Thymus (tissue), 11 donors: Measurements from ENCODE around the gene SPOCK1. TPM values are rescaled to one million over a fixed set of nuclear protein-coding genes. Genes with fewer than 3 reads are reported as not detected.

Source experiments
- DNase-seq, 9 donors: peaks; one replicate each; pipeline ENCODE4 v3.0.0-alpha.2; 2013; ENCODE audit warnings: low spot score in 9 of 9, low read depth in 6 of 9, missing footprints in 1 of 9
- H3K27ac ChIP-seq, 2 donors: one replicate each; pipeline ENCODE4 v1.5.1; 2013; ENCODE audit warnings: control low read depth in 1 of 2, low read depth in 1 of 2, low read length in 1 of 2, mild to moderate bottlenecking in 1 of 2, moderate library complexity in 1 of 2
- H3K27me3 ChIP-seq, 2 donors: one replicate each; pipeline ENCODE4 v1.5.1; 2013; ENCODE audit warnings: low read length in 1 of 2; ENCODE audit not compliant: control insufficient read depth in 2 of 2, insufficient read depth in 1 of 2
- H3K36me3 ChIP-seq, 2 donors: one replicate each; pipeline ENCODE4 v1.5.1; 2013; ENCODE audit warnings: low read length in 1 of 2, mild to moderate bottlenecking in 1 of 2, moderate library complexity in 1 of 2; ENCODE audit not compliant: control insufficient read depth in 2 of 2, insufficient read depth in 2 of 2
- H3K4me1 ChIP-seq, 2 donors: one replicate each; pipeline ENCODE4 v1.5.1; 2013; ENCODE audit warnings: low read length in 2 of 2; ENCODE audit not compliant: control insufficient read depth in 2 of 2, insufficient read depth in 2 of 2
- H3K4me3 ChIP-seq, 2 donors: one replicate each; pipeline ENCODE4 v1.5.1; 2013; ENCODE audit warnings: low read length in 2 of 2, control low read depth in 1 of 2, mild to moderate bottlenecking in 1 of 2
- H3K9me3 ChIP-seq, 2 donors: one replicate each; pipeline ENCODE4 v1.5.1; 2013; ENCODE audit warnings: low read length in 1 of 2, mild to moderate bottlenecking in 1 of 2; ENCODE audit not compliant: control insufficient read depth in 2 of 2, insufficient read depth in 1 of 2
- WGBS: extraction: QIAGEN DNeasy Blood & Tissue Kit; methylation state at CpG from one replicate; pipeline ENCODE4 v1.1.7; 2013; 5-methylcytosine and 5-hydroxymethylcytosine counted together
- polyA plus RNA-seq: library from polyadenylated mRNA; stranded (reverse); fragments of 200-250 nt; gene quantifications from one replicate; pipeline ENCODE4 v1.2.3, GENCODE V29; 2013
- total RNA-seq: library from RNA; stranded (reverse); fragments of 120-200 nt; gene quantifications from one replicate; pipeline ENCODE4 v1.2.4, GENCODE V29; 2013
- donor health status: healthy.

Gene SPOCK1
- total and polyA plus RNA-seq, 2 donors: 3.7 to 8.6 TPM

DNA sequence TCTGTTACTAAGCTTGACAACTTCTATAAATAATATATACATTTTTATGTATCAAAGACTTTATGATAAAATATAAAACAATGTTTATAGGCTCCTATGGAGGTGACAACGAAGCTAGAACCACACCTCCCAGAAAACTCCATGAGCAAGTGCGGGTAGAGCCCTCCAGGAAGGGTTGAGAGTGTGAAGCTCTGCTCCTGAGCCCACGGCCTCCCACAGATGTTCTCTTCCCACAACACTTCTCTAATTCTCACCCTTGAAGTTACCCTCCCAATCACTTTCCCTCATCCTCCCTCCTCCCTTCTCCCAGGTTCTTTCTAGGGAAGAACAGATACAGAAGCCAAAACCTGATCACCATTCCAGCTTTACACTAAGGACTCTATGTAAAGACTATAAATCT, 427.6 kb downstream of the SPOCK1 start:
- Histone ChIP-seq H3K36me3 (no peaks in the 10 kb centered on the region), H3K4me3 (no peak overlapping the region), H3K27ac (no peak overlapping the region), H3K4me1 (no peaks in the 10 kb centered on the region), H3K27me3 (no peaks in the 10 kb centered on the region), H3K9me3 (no peaks in the 10 kb centered on the region)
- no peak for DNase-seq
- 79% methylated on average over 3 of the region's 3 CpGs for whole genome bisulfite sequencing

DNA sequence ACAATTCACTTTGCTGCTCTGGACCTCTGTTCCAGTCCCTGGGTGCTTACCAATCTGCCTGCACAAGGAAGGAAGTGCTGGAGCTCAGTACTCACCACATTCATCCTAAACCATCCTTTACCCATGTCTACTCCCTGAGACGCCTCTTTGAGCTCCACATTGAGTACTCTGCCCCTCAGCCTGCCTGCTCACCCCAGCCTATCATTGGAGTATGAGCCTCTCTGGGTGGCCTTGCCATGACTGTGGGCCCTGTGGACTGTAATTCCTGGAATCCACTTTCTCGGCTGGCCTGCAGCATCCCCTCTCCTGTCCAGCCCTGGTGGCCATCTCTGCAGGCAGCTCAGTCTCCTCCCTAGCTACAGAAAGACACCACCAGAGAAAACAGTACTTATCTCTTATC, 428.6 kb downstream of the SPOCK1 start:
- 96% methylated on average over 2 of the region's 2 CpGs for WGBS
- Histone ChIP-seq H3K36me3 (no peaks in the 10 kb centered on the region), H3K27ac (no peak overlapping the region), H3K4me3 (no peak overlapping the region), H3K4me1 (no peaks in the 10 kb centered on the region), H3K9me3 (no peaks in the 10 kb centered on the region), H3K27me3 (no peaks in the 10 kb centered on the region)
- DNase-seq: no peak

GRCh38 chr5:137069358-137069757, 429.8 kb downstream of the SPOCK1 start:
- no peaks in the 10 kb centered on the region for H3K36me3 ChIP-seq
- no peaks in the 10 kb centered on the region for H3K9me3 ChIP-seq
- 93% methylated on average over 12 of the region's 12 CpGs for WGBS
- no peak overlapping the region for H3K4me3 ChIP-seq
- no peaks in the 10 kb centered on the region for H3K27me3 ChIP-seq
- no peak for DNase-seq
- H3K27ac ChIP-seq: no peak overlapping the region
- H3K4me1 ChIP-seq: no peaks in the 10 kb centered on the region

GRCh38 chr5:137061382-137061781, 437.7 kb downstream of the SPOCK1 start:
- no peaks in the 10 kb centered on the region for H3K9me3 ChIP-seq
- WGBS: 9% methylated on average over 4 of the region's 4 CpGs
- H3K4me1 ChIP-seq: no peaks in the 10 kb centered on the region
- no peak for DNase-seq
- no peaks in the 10 kb centered on the region for H3K27me3 ChIP-seq
- no peaks in the 10 kb centered on the region for H3K36me3 ChIP-seq
- no peak overlapping the region for H3K4me3 ChIP-seq
- no peak overlapping the region for H3K27ac ChIP-seq

GRCh38 chr5:137058089-137058488, 441.0 kb downstream of the SPOCK1 start:
- Histone ChIP-seq H3K36me3 (no peaks in the 10 kb centered on the region), H3K27me3 (no peaks in the 10 kb centered on the region), H3K27ac (no peak overlapping the region), H3K4me1 (no peaks in the 10 kb centered on the region), H3K9me3 (peaks cover 0 to 1% of the 10 kb centered on the region in 2 donors), H3K4me3 (no peak overlapping the region)
- 96% methylated on average over 4 of the region's 4 CpGs for WGBS
- DNase-seq: no peak

GRCh38 chr5:137056676-137057075, 442.4 kb downstream of the SPOCK1 start:
- WGBS: 93% methylated on average over 2 of the region's 2 CpGs
- Histone ChIP-seq H3K36me3 (no peaks in the 10 kb centered on the region), H3K27ac (no peak overlapping the region), H3K27me3 (no peaks in the 10 kb centered on the region), H3K4me1 (no peaks in the 10 kb centered on the region), H3K4me3 (no peak overlapping the region), H3K9me3 (peaks cover 0 to 1% of the 10 kb centered on the region in 2 donors)
- no peak for DNase-seq

- no peak overlapping the region for H3K4me3 ChIP-seq
- H3K36me3 ChIP-seq: no peaks in the 10 kb centered on the region
- DNase-seq: no peak
- peaks cover 0 to 1% of the 10 kb centered on the region in 2 donors for H3K9me3 ChIP-seq
- no peaks in the 10 kb centered on the region for H3K4me1 ChIP-seq
- WGBS: 88% methylated on average over 2 of the region's 2 CpGs
- H3K27me3 ChIP-seq: no peaks in the 10 kb centered on the region
- no peak overlapping the region for H3K27ac ChIP-seq
These were observed 443.8 kb downstream of the SPOCK1 start for GRCh38 chr5:137055271-137055872.

DNA sequence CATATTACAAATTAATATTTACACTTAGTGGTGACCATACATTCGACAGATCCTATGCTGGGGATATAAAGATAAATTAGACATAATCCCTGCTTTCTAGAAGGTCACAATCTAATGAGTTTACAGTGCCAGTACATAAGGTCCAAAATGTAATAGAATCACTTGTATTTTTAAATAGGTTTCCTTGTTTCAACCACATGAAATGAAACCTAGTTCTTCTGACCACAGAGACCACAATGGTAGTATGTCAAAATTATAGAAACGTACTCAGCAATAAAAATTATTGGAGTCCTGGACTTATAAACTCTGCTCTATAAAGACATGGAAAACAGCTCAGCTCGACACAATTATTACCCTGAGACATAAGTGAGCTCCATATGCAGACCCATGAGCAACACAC, 444.3 kb downstream of the SPOCK1 start:
- H3K27me3 ChIP-seq: no peaks in the 10 kb centered on the region
- no peak for DNase-seq
- no peaks in the 10 kb centered on the region for H3K4me1 ChIP-seq
- H3K27ac ChIP-seq: no peak overlapping the region
- 56% methylated on average over 3 of the region's 3 CpGs for WGBS
- H3K36me3 ChIP-seq: no peaks in the 10 kb centered on the region
- H3K4me3 ChIP-seq: no peak overlapping the region
- peaks cover 0 to 1% of the 10 kb centered on the region in 2 donors for H3K9me3 ChIP-seq

GRCh38 chr5:137054335-137054734, 444.8 kb downstream of the SPOCK1 start:
- Histone ChIP-seq H3K4me1 (no peaks in the 10 kb centered on the region), H3K4me3 (no peak overlapping the region), H3K27ac (no peak overlapping the region), H3K9me3 (peaks cover 0 to 1% of the 10 kb centered on the region in 2 donors), H3K27me3 (no peaks in the 10 kb centered on the region), H3K36me3 (no peaks in the 10 kb centered on the region)
- 89% methylated on average over 1 of the region's 1 CpG for WGBS
- no peak for DNase-seq
